GM10248 (cell line): ENCODE data around the gene ENPP6.

Source experiments
- CTCF ChIA-PET: fragments of 300-600 bp; sonication (Branson Sonifier 250); formaldehyde crosslinking; extraction: SDS; loops from one replicate; lab custom pipeline; 2021; ENCODE audit warnings: antibody characterized with exemption; lab: Yijun Ruan, JAX
- POLR2A ChIA-PET: fragments of 350-650 bp; sonication (Branson Sonifier 250); formaldehyde crosslinking; extraction: SDS; loops from one replicate; lab custom pipeline; 2020; ENCODE audit warnings: antibody characterized with exemption; lab: Yijun Ruan, JAX
- DNase-seq: peaks from one replicate; pipeline ENCODE4 v3.0.0; 2012; ENCODE audit errors: extremely low spot score
- TF ChIP-seq, protein P1 (sequence below): IDR thresholded peaks from 2 replicates; pipeline ENCODE4 v1.5.1; 2012; ENCODE audit warnings: mild to moderate bottlenecking, low read depth; ENCODE audit errors: extremely low read depth, missing control alignments, control extremely low read depth

Gene ENPP6

DNA sequence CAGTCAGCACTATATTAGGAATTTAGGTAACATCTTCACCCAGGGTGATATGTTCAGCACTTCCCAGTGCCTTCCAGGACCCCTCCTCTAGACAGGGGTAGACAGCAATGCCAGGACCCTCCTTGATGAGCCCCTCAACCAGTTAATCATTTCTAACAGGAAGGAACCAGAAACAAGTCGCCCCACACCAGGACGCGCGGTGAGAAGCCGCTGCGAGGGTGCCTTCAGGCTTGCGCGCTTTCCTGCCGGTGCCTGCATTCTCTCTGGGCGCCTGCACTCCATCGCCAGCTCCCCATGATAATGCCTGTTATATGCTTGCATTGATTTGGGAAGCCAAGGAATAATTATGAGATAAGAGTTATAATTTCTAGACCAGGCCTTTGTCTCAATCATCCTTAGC lies 116.0 kb downstream of the ENPP6 start:
- ChIA-PET CTCF (no interaction called here), POLR2A (no interaction called here)
- DNase-seq, result no peak
- TF ChIP-seq, protein P1, sequence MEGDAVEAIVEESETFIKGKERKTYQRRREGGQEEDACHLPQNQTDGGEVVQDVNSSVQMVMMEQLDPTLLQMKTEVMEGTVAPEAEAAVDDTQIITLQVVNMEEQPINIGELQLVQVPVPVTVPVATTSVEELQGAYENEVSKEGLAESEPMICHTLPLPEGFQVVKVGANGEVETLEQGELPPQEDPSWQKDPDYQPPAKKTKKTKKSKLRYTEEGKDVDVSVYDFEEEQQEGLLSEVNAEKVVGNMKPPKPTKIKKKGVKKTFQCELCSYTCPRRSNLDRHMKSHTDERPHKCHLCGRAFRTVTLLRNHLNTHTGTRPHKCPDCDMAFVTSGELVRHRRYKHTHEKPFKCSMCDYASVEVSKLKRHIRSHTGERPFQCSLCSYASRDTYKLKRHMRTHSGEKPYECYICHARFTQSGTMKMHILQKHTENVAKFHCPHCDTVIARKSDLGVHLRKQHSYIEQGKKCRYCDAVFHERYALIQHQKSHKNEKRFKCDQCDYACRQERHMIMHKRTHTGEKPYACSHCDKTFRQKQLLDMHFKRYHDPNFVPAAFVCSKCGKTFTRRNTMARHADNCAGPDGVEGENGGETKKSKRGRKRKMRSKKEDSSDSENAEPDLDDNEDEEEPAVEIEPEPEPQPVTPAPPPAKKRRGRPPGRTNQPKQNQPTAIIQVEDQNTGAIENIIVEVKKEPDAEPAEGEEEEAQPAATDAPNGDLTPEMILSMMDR, result no peak

DNA sequence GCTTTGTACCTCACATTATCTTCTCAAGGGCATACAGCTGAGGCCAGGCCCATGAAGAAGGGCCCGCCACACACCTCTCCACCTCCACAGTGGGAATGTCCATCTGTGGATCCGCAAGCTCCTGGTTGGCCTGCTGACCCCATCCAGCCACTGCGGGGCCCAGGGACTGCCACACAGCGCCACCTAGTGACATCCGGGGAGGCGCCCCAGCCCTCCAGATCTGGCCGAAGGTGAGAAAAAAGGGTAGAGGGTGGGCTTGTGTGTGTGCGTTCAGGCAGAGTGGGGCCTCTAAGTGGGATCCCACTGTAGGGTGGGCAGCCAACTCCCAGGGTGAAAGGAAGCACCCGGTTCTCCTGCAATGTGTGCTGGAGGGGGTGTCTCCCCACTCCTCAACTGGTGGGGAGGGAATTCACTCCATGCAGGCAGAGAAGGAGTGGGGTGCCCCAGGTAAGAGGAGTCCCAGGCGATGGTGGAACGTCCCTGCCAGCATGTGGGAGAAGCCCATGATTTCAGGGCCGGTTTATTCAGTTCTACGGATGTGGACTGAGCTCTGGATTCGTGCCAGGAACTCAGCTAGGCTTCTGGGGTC lies 117.3 kb downstream of the ENPP6 start:
- ChIA-PET CTCF (no interaction called here), POLR2A (no interaction called here)
- TF ChIP-seq, protein P1, result no peak
- DNase-seq, result peak; percentile 65

- TF ChIP-seq, protein P1, result no peak
- ChIA-PET POLR2A (no interaction called here), CTCF (no interaction called here)
- DNase-seq, result no peak
These were observed 118.1 kb downstream of the ENPP6 start for GRCh38 chr4:184099535-184099966.

DNA sequence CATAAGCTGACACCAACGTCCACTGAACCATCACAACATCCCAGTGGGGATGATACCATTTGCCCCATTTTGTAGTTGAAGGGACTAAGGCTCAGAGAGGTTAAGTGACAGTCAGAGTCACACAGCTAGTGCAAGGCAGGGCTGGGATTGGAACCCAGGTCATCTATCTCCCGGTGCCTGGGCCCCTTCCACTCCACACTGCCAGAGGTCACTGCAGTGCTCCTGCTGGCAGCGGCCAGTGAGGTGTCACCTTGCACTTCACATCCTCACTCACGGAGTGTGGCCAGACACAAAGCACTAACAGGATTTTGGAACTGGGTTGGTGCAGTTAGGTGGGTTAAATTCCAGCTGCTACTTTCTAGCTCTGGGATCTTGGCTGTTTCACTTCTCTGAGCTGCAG lies 118.7 kb downstream of the ENPP6 start:
- ChIA-PET POLR2A (no interaction called here), CTCF (no interaction called here)
- DNase-seq, result no peak
- TF ChIP-seq, protein P1, result no peak

- TF ChIP-seq, protein P1, result no peak
- POLR2A ChIA-PET, result no interaction called here
- CTCF ChIA-PET, result interaction anchor here (0.9 kb wide), 1 partner anchor 8 kb away, joined by 3 read pairs; no protein-coding TSS in a partner anchor
- DNase-seq, result no peak
These were observed 119.9 kb downstream of the ENPP6 start for GRCh38 chr4:184097815-184098214.

DNA sequence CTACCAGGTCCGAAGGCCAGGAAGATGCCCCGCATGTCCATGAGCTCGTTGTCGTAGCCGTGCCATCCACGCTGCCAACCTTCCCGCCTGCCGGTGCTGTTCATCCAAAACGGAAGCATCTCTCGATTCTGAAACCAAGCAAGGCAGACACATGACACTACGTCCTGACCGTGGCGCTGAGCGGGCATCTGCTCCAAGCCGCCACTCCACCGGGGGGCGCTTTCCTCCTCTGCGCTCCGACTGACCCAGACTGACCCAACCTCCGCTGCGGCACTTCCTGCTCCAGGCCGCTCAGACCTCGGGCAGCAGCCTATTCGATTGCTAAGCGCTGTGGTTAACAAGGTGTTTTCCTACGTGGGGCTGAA lies 120.5 kb downstream of the ENPP6 start:
- TF ChIP-seq, protein P1, result no peak
- ChIA-PET CTCF (interaction anchor here (0.9 to 1.5 kb wide), 2 partner anchors 9 kb away, joined by 3 to 8 read pairs; no protein-coding TSS in a partner anchor), POLR2A (no interaction called here)
- DNase-seq, result peak; percentile 48
